NT2/D1 (cell line): Measurements from ENCODE around the gene ZGRF1.

Experiments
- YY1 ChIP-seq: IDR thresholded peaks from 2 replicates; pipeline ENCODE4 v1.6.1; 2011; ENCODE audit not compliant: insufficient read length, insufficient read depth
- ZNF274 ChIP-seq: IDR thresholded peaks from 2 replicates; pipeline ENCODE4 v1.6.1; 2011; ENCODE audit warnings: mild to moderate bottlenecking, low read depth, low read length

- TF ChIP-seq ZNF274 (no peak), YY1 (no peak)
Observed at GRCh38 chr4:112642526-112642925, 5.8 kb upstream of the ZGRF1 start.
